Right lobe of liver (tissue), 4 donors: Measurements from ENCODE around the gene TACR1.

Source experiments
- CTCF ChIP-seq, 4 donors: fragments of 200-600 bp in 3 of 4; fragments of 450-650 bp in 1 of 4; IDR thresholded peaks; one replicate each; pipeline versions ENCODE4 v1.5.1 to v1.8.0; 2016 to 2022; ENCODE audit warnings: antibody characterized with exemption in 4 of 4, mild to moderate bottlenecking in 2 of 4
- POLR2A ChIP-seq: fragments of 450-650 bp; IDR thresholded peaks from one replicate; pipeline ENCODE4 v1.6.1; 2017; ENCODE audit warnings: antibody characterized with exemption, mild to moderate bottlenecking
- donor health status: DM: no; HTN: no; CAD: no.
- donor health status: DM: no; HTN: no; CAD: no.
- donor health status: DM: no; HTN: yes; CAD: no.

GRCh38 chr2:75139171-75139570 is 60.1 kb downstream of the TACR1 start:
- TF ChIP-seq CTCF (IDR thresholded peaks at IDR 0.05) (no peak), POLR2A (no peak)
